Measurements from ENCODE around the gene USH1C.

USH1C gene

DNA sequence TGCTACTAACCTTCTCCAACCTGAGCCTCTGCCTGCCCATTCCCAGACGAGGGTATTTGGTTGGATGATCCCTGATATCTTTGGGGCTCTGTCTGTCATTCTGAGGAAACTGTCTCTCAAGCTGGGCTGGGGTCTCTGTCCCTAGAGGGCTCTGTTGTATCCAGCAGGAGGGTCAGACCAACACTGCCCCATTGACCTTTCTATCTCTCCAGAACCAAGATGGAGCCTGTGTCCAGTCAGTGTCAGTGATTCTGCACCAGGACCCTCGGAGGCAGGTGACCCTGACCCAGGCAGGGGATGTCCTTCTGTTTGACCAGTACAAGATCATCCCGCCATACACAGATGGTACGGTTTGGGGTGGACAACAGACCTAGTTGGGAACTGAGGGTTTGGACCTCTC is 24.7 kb upstream of the USH1C start:
- DNase-seq = no peak

DNA sequence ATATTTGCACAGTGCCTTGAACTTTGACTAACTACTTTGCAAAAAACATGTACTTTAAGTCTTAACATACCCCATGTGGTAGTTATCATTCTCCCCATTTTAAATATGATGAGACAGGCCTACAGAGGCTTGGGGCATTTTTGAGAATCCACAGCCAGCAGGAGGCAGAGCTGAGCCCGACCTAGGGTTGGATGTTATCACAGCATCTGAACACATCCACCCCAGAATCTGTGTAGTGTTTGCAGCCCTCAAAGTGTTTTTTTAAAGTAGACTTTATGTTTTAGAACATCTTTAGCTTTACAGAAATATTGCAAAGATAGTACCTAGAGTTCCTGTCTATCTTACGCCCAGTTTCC is 20.4 kb upstream of the USH1C start:
- no peak for DNase-seq

DNA sequence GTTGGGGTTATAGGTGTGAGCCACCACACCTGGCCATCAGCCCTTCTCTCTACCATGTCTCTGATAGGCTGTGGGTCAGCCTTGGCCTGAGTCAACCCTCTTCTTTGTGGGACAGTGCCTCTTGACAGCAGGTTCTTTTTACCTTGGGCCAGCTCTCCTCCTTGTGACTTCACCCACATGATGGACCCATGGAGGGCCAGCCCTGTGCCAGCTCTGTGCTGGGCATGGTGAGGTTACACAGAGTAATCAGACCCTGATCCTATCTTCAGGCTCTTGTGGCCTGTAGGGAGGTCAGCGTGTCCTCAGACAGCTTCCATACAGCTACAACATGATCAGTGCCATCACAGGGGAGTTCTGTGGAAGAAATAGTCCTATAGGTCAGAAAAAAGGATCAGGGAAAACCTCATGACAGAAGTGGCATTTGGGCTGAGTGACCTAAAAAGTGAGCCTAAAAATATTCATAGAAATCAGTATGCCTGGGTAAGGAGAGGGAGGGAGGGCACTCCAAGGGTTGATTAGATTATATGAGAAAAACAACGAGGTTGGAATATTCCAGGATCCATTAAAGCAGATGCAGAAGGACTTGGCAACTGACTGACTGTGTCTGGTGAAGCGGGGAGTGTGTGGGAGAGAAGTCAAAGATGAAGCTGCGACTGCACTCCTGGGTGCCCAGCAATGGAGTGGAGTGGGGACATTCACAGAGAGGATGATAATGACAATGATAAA is 19.9 kb upstream of the USH1C start:
- DNase-seq = no peak

DNA sequence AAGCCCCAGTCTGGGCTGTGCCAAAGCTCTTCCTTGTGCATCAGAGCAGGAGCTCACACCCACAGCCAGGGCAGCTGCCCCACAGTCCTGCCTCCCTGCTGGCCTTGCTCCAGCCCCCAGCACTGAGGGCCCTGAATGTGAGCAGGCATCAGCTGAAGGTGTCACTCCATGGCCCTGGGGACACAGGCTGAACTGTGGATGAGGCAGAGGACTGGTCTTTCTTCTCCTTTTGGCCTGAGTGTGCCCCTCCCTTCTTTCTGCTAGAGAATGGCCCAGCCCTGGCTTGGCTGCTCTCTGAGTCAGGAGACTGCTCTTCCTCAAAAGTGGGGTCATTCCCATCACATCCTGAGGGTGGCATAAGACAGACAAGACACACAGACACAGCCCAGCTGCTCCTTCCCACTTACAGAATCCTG is 19.0 kb upstream of the USH1C start:
- peak; percentile 42 for DNase-seq

DNA sequence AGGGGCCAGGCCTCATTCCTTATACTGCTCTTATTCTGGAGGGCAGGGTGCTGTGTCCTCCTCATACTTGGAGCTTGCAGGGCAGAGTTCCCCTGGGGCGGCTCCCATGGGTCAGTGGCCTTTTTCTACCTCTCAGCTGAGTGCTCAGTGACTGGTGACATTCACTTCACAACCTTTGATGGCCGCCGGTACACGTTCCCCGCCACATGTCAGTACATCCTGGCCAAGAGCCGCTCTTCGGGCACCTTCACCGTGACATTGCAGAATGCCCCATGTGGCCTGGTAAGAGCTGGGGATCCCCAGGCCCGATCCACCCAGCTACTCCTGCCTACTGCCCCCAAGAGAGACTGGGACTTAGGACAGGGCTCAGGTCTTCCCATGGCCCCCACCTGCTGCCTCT is 17.3 kb upstream of the USH1C start:
- no peak for DNase-seq

DNA sequence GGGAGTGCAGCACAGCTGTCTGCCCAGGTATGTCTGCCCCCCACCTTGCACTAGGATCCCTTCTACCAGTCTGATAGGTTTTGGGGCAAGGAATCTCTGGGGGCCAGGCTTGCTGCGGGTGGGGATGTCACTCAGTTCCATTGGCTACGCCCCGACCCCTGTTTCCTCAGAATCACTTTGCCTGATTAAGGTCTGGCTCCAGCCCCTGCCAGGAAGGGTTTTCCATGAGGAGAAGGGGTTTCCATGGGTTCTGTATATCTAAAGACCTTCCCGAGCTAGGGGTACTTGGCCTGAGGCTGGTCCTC is 16.8 kb upstream of the USH1C start:
- no peak for DNase-seq

DNA sequence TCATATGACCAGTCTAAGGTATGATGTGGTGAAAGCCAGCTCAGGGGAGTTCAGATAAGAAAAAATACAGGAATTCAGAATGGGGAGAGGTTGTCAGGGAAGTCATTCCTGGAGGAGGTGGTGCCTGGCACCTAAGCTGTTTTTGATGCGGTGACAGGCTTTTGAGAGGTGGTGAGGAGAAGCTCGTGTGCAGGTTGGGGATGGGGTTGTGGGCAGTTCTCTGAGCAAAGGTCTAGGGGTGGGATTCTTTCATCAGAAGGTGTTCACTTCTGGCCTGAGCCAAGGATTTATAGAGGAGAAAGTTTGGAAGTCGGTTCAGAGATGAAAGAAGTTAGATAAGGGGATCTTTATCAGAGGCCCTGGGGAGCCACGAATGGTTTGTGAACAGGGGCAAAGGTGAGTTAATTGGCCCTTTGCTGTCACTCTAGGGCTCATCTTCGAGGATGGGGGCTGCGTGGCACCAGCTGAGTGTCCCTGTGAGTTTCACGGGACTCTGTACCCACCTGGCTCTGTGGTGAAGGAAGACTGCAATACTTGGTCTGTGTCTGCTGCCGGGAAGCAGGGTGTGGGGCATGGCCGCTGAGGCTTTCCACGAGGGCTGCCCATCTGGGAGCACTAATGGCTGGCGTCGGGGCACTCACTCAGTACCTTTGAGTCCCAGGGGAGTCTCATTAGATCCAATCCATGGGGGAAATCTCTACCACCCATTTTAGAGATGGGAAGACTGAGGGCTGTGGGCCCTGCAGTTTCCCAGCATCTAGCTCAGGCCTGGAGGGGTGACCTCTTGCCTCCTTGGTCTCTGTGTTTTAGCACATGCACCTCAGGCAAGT is 16.3 kb upstream of the USH1C start:
- DNase-seq = peak; percentile 78

DNA sequence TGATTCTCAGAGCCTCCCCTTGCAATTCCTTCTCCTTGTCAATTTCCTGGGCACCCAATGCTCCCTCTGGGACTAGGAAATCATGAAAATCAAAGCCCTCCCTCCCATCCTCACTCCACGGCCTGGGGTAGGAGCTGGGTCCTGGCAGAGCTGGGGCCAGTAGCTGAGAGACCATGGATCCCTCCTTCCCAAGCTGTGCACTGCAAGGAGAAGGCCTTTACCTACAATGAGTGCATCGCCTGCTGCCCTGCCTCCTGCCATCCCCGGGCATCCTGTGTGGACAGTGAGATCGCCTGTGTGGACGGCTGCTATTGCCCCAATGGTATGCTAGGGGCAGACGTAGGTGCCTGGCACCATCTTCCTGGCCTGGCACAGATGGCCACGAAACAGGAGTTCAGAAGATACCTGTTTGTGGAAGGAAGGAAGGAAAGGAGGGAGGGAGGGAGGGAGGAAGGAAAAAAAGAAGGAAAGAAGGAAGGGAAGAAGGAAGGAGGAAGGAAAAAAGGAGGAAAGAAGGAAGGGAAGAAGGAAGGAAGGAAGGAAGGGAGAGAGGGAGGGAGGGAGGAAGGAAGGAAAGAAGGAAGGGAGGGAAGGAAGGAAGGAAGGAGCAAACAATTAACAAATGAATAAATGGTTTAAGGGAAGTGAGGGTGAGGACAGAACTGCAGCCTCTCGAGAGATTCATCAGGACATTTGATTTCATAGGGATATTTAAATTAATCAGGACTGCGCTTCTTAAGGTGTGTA is 15.3 kb upstream of the USH1C start:
- DNase-seq = no peak

DNA sequence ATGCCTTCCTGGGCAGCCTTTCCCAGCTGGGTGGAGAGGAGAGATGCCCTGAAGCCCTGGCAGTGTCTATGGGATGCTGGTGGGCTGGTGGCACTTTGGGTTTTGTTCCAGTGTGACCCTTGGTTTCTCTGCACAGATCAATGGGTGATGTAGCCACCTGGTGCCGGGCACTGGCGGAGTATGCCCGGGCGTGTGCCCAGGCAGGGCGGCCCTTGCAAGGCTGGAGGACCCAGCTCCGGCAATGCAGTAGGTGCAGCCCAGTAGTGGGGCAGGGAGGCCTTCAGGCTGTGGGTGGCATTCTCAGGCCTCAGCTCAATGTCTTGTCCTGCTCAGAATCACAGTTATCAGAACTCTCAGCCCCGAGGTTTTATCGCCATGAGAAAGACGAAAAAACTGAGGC is 14.7 kb upstream of the USH1C start:
- no peak for DNase-seq

DNA sequence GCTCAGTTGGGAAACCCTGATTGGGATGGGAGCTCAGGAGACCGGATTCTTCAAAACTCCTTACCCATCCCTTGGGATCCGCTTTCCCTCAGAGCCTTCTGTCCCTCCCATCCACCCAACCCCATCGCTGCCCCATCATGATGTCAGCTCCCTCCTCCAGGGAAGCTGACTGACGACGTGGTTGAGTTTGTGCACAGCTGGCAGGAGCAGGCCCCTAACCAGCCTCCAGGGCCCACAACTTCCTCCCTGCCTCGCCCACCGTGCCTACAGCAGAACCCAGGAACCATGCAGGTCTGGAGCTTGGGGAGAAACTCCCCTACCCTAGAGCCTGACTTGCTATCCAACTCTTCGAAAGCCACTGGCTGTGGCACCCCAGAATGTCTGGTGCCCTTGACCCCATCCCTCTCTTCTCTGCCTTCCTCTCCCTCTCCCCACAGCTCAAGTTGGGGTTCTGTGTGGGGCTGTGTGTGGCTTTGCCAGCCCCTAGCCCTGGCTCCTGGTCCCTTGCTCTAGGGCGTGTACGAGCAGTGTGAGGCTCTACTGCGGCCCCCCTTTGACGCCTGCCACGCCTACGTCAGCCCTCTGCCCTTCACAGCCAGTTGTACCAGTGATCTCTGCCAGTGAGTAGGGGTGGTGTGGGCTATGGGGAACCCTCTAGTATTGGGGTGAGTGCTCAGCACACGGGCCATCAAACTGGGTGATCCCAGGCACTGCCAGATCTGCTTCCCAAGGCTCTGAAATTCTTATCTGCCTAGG is 14.0 kb upstream of the USH1C start:
- no peak for DNase-seq

DNA sequence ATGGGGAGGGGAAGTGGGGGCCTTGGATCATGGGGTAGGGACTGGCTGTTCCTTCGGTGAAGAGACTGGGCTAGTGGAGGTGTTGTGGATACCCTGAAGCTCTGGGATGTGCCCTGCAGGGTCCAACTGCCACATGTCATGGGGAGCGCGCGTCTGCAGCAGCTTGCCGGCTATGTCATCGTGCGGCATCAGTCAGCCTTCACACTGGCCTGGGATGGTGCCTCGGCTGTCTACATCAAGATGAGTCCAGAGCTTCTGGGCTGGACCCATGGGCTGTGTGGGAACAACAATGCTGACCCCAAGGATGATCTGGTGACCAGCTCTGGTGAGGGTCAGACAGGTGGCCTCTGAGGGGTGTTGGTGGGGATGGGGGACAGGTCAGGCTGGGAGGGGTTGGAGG is 12.8 kb upstream of the USH1C start:
- DNase-seq = no peak

DNA sequence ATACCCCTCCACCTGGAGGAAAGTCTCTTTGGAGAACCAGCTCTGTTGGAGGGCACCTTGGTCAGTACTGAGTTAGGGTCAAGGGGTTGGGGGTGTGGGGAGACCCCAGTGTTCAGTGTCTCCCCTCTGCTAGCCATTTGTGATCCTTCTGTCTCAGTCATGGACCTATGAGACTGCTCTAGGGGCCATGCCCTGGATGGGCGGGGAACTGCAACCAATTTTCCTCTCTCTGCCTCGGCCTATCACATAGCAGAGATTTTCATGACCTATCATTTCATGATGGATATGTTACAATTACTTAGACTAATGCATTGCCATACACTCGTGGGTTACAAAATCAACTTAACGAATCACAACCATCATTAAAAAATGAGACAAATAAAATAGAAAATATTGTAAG is 10.3 kb upstream of the USH1C start:
- no peak for DNase-seq

DNA sequence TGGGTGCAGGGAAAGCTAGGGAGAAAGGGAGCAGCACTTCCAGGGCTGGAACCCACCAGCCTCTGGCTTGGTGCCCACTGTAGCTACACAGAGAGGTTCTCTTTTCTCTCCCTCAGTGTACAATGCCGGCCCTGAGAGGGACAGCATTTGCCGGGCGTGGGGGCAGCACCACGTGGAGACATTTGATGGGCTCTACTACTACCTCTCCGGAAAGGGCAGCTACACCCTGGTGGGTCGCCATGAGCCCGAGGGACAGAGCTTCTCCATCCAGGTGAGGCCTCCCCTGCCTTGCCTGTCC is 9.0 kb upstream of the USH1C start:
- no peak for DNase-seq

DNA sequence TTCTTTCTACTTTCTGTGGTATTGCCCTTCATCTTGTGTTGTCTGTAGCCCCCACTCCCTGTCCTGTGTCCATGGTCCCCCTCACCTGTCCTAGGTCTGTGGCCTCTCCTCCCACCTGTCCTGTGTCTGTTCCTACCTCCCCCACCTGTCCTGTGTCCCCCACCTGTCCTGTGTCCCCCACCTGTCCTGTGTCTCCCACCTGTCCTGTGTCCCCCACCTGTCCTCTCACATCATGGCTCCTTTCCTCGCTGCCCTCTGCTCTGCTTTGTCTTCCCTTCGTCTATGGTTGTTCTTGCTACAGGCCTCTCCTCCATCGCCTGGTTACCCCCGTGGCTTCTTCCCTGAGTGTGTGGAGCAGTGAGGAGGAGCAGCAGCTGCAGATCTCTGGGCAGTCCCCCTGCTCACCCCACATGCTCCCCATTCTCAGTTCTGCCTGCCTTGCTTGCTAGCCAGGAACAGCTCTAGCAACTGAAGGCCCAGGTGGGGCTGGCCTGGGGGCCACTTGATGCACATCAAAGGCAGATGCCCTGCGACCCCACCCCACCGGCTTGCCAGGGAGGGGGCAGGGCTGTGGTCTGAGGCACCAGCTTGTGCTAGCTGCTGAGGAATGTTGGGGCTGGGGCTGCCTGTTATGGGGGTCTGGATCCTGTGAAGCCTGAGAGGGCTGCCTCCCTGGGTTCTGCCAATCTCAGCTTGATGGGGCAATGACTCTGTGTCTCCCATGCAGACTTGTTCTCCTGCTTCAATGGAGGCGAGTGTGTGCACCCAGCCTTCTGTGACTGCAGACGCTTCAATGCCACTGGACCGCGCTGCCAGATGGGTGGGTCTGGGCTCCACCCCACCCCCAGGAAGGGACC is 8.4 kb upstream of the USH1C start:
- no peak for DNase-seq

DNA sequence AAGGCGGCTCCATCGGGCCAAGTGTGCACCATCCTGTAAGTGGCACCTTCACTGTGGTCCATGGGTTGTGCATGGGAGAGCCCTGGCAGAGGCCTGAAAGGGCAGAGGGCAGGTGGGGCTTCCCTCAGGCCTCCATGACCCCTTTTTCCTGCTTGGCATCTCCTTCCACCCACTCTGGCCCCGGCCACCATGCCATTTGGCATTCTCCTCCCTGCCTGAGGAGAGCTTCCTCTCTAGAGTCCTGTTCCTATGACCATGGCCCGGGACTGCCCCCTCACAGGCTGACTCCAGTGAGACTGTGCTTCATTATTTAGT is 7.8 kb upstream of the USH1C start:
- no peak for DNase-seq

DNA sequence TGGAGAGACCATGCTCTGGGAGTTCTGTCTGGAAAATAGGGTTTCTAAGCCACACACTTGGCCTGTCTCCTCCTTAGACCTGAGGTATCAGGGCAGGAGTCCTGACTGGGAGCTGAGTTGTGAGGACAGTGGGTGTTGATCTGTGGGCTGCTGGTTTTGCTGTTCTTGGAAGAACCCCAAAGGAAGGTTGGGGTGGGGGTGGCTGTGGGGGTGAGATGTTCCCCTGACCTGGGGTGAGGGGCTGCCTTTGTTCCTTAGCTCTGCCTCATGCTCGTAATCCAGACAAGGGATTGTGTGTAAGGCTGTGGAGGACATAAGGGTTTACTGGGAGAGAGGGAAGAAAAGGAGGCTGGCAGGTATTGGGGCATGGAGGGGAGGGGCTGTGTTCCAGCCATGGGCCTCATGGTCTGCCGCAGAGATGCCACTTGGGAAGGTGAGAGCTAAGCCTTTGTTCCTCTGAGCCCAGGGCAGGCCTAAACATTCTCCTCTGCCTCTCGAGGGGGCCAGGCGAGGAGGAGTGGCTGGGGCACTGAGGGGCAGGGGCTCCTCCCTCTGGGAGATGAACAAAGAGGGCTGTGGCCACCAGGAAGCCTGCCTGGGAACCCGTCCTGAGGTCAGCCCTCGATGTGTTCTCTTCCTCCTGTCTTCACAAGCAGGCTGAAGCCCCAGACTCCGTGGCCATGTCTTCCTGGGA is 7.3 kb upstream of the USH1C start:
- no peak for DNase-seq

DNA sequence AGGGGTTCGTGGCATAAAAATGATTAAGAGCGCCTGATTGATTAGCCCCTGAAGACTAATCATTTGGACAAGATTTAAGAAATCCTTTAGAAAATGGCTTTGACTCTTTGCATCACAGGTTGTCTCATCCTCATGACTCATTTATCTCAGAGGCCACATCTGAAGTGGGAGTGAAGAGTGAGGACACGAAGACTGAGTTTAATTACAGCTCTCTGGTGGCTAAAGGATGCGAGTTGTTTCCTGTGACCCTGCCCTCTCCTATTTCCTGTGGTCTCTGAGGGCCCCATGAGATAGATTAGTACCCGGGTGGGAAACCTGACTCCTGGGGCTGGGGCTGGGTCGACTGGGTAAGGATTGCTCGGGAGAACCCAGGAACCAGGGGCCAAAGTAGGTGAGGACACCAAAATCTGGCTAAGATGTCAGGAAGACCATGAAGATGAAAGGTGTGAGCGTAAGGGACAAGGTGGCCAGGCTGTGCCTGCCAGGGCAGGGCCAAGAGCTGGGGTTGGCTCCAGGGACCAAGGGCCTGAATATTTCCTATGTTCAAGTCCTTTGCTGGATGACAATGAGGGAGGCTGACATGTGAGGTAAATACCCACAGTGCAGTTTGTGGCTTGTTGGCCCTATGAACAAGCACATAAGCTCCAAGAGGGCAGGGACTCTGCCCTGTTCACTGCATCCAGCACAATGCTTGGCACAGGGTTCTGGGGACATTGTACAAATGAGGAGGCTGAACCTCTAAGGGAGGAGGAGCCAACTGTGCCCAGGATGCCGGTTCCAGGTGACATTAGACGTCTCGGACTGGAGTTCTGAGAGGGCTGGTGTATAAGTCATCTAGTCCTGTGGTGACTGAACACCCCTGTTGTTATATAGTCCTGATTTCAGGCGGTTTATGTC is 6.5 kb upstream of the USH1C start:
- DNase-seq = no peak

DNA sequence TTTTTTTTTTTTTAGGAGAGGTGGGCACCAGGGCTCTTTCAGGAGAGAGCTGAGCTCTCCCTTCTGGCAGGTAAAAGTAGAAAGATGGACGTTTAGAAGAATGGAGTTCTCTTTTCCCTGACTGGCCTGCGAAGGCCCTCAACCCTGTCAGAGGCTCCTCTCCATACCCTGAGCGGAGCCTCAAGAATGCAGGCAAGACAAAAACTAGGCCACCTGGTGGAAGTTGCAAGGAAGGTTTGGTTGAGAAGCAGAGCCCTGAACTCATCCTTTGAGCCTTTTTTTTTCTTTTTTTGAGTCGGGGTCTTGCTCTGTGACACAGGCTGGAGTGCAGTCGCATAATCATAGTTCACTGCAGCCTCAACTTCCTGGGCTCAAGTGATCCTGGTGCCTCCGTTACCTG is 4.2 kb upstream of the USH1C start:
- DNase-seq = no peak

DNA sequence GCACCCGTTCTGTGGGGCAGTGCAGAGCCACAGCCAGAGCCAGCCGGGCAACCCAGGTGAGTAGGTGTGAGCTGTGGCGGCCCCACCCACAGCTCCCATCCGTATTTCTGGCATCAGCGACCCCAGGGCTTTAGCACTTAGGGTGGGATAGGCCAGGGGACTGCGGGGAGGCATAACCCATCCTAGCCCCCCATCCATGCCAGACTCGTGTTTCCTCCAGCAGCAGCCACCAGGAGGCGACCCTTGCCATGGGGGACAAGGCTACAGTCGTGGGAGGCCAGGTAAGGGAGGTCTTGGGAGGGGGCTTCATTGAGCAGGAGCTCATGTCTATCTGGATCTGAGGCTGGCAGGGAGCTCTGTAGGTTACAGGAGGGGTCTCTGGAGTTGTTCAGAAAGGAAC is 3.7 kb upstream of the USH1C start:
- DNase-seq = no peak

DNA sequence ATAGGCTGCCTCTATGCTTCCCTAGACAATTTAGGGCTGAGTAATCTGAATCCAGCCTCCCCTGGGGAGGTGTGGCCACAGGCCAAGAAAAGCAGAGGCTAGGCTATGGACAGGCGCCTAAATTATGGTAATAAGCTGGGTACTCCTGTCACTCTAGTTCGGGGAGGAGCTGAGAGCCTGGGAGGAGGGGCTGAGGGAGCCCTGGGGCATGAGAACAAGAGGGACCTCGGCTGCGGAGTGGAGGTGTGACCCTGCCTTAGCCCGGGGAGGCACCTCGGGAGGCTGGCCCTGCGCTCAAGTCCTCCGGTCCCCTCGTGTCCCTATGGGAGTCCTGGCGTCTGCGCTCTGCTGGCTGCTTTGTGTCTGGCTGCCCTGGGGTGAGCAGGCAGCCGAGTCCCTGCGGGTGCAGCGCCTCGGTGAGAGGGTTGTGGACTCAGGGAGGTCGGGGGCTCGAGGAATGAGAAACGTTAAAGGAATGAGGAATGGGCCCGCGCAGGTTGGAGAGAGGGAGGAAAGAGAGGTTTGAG is 2.9 kb upstream of the USH1C start, which contains the start of gene OTOG:
TSS of gene OTOG (plus strand) at position 209 of the 527 bp plus-strand sequence. CDS start at position 323, 114 bp downstream.
- DNase-seq = no peak

DNA sequence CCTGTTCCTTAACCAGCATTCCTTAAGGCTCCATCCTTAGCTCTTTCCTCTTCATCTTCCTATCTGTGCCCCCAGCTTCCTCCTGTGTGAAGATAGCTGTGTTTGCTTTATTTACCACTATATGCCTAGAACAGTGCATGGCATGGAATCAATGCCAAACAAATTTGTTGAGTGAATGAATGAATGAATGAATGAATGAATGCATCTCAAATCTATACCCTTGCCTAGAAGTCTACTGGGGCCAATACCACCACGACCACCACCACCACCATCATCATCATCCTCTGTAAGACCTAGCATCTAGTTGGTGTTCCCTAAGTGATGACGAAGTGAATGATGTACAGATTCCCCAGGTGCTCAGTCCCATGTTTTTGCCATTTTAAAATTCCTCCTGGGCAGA is 2.0 kb upstream of the USH1C start:
- DNase-seq = no peak
